ENCODE results near the gene OTX2. TPM values are rescaled to one million over a fixed set of nuclear protein-coding genes. Genes with fewer than 3 reads are reported as not detected.

The OTX2 gene
- not detected in 2 replicates for total RNA-seq

GRCh38 chr14:56810147-56810719 lies at the start of gene OTX2:
OTX2 (minus strand) TSS chr14:56810479; CDS start chr14:56805456, 5,023 bp downstream.
- no peak for DNase-seq (ENCODE audit: extremely low read depth, low read depth, low spot score)

- no peak for DNase-seq (ENCODE audit: extremely low read depth, low read depth, low spot score)
Observed at GRCh38 chr14:56858422-56858821, 48.1 kb upstream of the OTX2 start.

- DNase-seq (ENCODE audit: extremely low read depth, low read depth, low spot score), result no peak
Observed at GRCh38 chr14:56857216-56857615, 46.9 kb upstream of the OTX2 start.

- DNase-seq (ENCODE audit: extremely low read depth, low read depth, low spot score), result no peak
Observed at GRCh38 chr14:56855891-56856461, 45.7 kb upstream of the OTX2 start.

GRCh38 chr14:56854325-56854724 lies 44.0 kb upstream of the OTX2 start:
- DNase-seq (ENCODE audit: extremely low read depth, low read depth, low spot score), result no peak

- no peak for DNase-seq (ENCODE audit: extremely low read depth, low read depth, low spot score)
Observed at GRCh38 chr14:56846970-56847930, 37.0 kb upstream of the OTX2 start.

GRCh38 chr14:56844406-56845002 lies 34.2 kb upstream of the OTX2 start:
- no peak for DNase-seq (ENCODE audit: extremely low read depth, low read depth, low spot score)

GRCh38 chr14:56841611-56842010 lies 31.3 kb upstream of the OTX2 start:
- no peak for DNase-seq (ENCODE audit: extremely low read depth, low read depth, low spot score)

- no peak for DNase-seq (ENCODE audit: extremely low read depth, low read depth, low spot score)
Observed at GRCh38 chr14:56840221-56840620, 29.9 kb upstream of the OTX2 start.

- no peak for DNase-seq (ENCODE audit: extremely low read depth, low read depth, low spot score)
Observed at GRCh38 chr14:56829151-56829550, 18.9 kb upstream of the OTX2 start.

- no peak for DNase-seq (ENCODE audit: extremely low read depth, low read depth, low spot score)
Observed at GRCh38 chr14:56826214-56826613, 15.9 kb upstream of the OTX2 start.

- DNase-seq (ENCODE audit: extremely low read depth, low read depth, low spot score), result no peak
Observed at GRCh38 chr14:56821805-56822610, 11.7 kb upstream of the OTX2 start.

GRCh38 chr14:56821177-56821576 lies 10.9 kb upstream of the OTX2 start:
- no peak for DNase-seq (ENCODE audit: extremely low read depth, low read depth, low spot score)

GRCh38 chr14:56817396-56817921 lies 7.2 kb upstream of the OTX2 start:
- no peak for DNase-seq (ENCODE audit: extremely low read depth, low read depth, low spot score)

GRCh38 chr14:56816574-56817391 lies 6.5 kb upstream of the OTX2 start:
- no peak for DNase-seq (ENCODE audit: extremely low read depth, low read depth, low spot score)

- DNase-seq (ENCODE audit: extremely low read depth, low read depth, low spot score), result no peak
Observed at GRCh38 chr14:56815745-56816144, 5.5 kb upstream of the OTX2 start.

- no peak for DNase-seq (ENCODE audit: extremely low read depth, low read depth, low spot score)
Observed at GRCh38 chr14:56814969-56815700, 4.9 kb upstream of the OTX2 start.

- no peak for DNase-seq (ENCODE audit: extremely low read depth, low read depth, low spot score)
Observed at GRCh38 chr14:56814519-56814959, 4.3 kb upstream of the OTX2 start.

GRCh38 chr14:56813143-56813551 lies 2.9 kb upstream of the OTX2 start:
- DNase-seq (ENCODE audit: extremely low read depth, low read depth, low spot score), result no peak
